Pancreas (tissue), 10 donors: ENCODE measurements around the gene SLC43A1. TPM values are rescaled to one million over a fixed set of nuclear protein-coding genes. Genes with fewer than 3 reads are reported as not detected.

ENCODE experiments used
- ATAC-seq, 4 donors: fragments of 200-7000 bp; cut with Tn5 transposase; one replicate each; pipeline versions ENCODE4 v1.8.0 to v1.9.1; 2020; ENCODE audit warnings: mild to moderate bottlenecking in 4 of 4, moderate library complexity in 4 of 4
- DNase-seq, 6 donors: peaks; one replicate each; pipeline ENCODE4 v3.0.0-alpha.2; 2020
- FAIRE-seq: peaks from 2 replicates; lab custom pipeline; 2012; peaks lifted over from hg19 to GRCh38; lab: Jason Lieb, UNC
- H3K27ac ChIP-seq, 4 donors: fragments of 200-600 bp; sonication (generic); 1 replicate in 3 of 4; 2 replicates in 1 of 4; pipeline versions ENCODE4 v1.5.0 to v1.8.0; 2020
- H3K27me3 ChIP-seq, 4 donors: fragments of 200-600 bp; one replicate each; pipeline ENCODE4 v1.8.0; 2021
- H3K36me3 ChIP-seq, 3 donors: fragments of 200-600 bp; sonication (generic) in 1 of 3; one replicate each; pipeline versions ENCODE4 v1.5.0 to v1.8.0; 2020 to 2021
- H3K4me1 ChIP-seq, 3 donors: fragments of 200-600 bp; one replicate each; pipeline ENCODE4 v1.8.0; 2021
- H3K4me3 ChIP-seq, 4 donors: fragments of 200-600 bp; sonication (generic) in 2 of 4; one replicate each; pipeline versions ENCODE4 v1.5.0 to v1.8.0; 2020 to 2021
- H3K9me3 ChIP-seq, 4 donors: fragments of 200-600 bp; one replicate each; pipeline ENCODE4 v1.8.0; 2021
- WGBS, 2 donors: extraction: QIAGEN DNeasy Blood & Tissue Kit; methylation state at CpG; one replicate each; pipeline ENCODE4 v1.1.7; 2013; 5-methylcytosine and 5-hydroxymethylcytosine counted together
- intact Hi-C, 3 donors: fragments of 100-400 bp; cut with DNase I; formaldehyde crosslinking; loops; one replicate each; pipeline versions ENCODE4 v1.11.1 to v1.14.2; 2022
- polyA plus RNA-seq, 2 donors: library from polyadenylated mRNA; stranded (reverse); fragments of 200-250 nt; gene quantifications; one replicate each; pipeline ENCODE4 v1.2.3, GENCODE V29; 2013
- total RNA-seq, 6 donors: library from RNA; stranded (reverse); fragmentation: NEBNext Ultra II Directional in 4 of 6; extraction: Animal tissue kit (Norgen Biotek cat#: 25700) in 4 of 6; gene quantifications; one replicate each; pipeline versions ENCODE4 v1.2.1 to v1.2.4, GENCODE V29; 2021 to 2023
- TF ChIP-seq, protein P1 (sequence below), 4 donors: fragments of 200-600 bp; sonication (generic) in 3 of 4; IDR thresholded peaks; one replicate each; pipeline versions ENCODE4 v1.5.0 to v1.8.0; 2021; ENCODE audit warnings: antibody characterized with exemption in 4 of 4
- donor health status: healthy with polysubstance abuse.
- donor health status: DM: no; HTN: no; CAD: no; lungs with moderate emphysema.
- donor health status: DM: no; HTN: no; CAD: no.
- donor health status: control.
- donor health status: control.
- donor health status: Bipolar disorder and iron deficiency.
- donor health status: DM: yes; HTN: yes; CAD: no.
- donor health status: DM: no; HTN: no; CAD: no.
- donor health status: DM: no; HTN: no; CAD: no.
- donor health status: DM: yes; HTN: yes; CAD: no.

SLC43A1 gene
- total and polyA plus RNA-seq, 8 donors = 78.3 to 280 (median 122) TPM

DNA sequence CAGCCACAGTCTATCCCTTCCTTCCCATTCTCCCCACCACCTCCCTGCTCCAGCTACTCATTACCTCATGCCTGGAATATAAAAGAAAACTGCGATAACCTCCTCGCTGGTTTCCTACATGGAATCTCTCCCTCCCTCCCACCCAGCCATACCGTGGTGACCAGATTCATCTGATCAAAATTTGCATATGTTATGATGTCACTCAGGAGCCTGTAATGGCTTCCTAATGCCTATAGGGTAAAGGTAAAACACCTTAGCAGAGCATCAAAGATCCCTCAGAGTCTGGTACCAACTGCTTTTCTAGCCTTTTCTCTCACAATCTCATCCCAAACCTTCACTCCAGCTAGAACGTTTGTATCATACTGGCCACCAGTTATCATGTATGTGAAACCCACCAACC lies 35.6 kb downstream of the SLC43A1 start:
- FAIRE-seq = no peak
- Histone ChIP-seq H3K27ac (no peak overlapping the region), H3K27me3 (no peaks in the 10 kb centered on the region), H3K4me1 (peaks cover 14 to 19% (median 17%) of the 10 kb centered on the region in 3 donors), H3K36me3 (peaks cover 0 to 18% (median 8%) of the 10 kb centered on the region in 3 donors), H3K9me3 (no peaks in the 10 kb centered on the region), H3K4me3 (no peak overlapping the region)
- TF ChIP-seq, protein P1, sequence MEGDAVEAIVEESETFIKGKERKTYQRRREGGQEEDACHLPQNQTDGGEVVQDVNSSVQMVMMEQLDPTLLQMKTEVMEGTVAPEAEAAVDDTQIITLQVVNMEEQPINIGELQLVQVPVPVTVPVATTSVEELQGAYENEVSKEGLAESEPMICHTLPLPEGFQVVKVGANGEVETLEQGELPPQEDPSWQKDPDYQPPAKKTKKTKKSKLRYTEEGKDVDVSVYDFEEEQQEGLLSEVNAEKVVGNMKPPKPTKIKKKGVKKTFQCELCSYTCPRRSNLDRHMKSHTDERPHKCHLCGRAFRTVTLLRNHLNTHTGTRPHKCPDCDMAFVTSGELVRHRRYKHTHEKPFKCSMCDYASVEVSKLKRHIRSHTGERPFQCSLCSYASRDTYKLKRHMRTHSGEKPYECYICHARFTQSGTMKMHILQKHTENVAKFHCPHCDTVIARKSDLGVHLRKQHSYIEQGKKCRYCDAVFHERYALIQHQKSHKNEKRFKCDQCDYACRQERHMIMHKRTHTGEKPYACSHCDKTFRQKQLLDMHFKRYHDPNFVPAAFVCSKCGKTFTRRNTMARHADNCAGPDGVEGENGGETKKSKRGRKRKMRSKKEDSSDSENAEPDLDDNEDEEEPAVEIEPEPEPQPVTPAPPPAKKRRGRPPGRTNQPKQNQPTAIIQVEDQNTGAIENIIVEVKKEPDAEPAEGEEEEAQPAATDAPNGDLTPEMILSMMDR (IDR thresholded peaks at IDR 0.05) = no peak
- intact Hi-C loops = loop anchor here in 2 of 3 donors (5.0 to 10.0 kb wide), 3 partner anchors 42 to 135 kb away; no protein-coding TSS in a partner anchor
- ATAC-seq = no peak
- WGBS, 2 donors = 20 to 21% methylated on average over 4 of the region's 4 CpGs
- no peak for DNase-seq

GRCh38 chr11:57479021-57479663 lies 36.4 kb downstream of the SLC43A1 start:
- ATAC-seq (no peak), DNase-seq (peak in 1 of 6 donors; percentile 29), FAIRE-seq (no peak)
- no peak overlapping the region for H3K4me3 ChIP-seq
- peaks cover 0 to 10% (median under 1%) of the 10 kb centered on the region in 3 donors for H3K36me3 ChIP-seq
- H3K27ac ChIP-seq = no peak overlapping the region
- no peaks in the 10 kb centered on the region for H3K9me3 ChIP-seq
- intact Hi-C loops = loop anchor here in 1 of 3 donors (10.0 kb wide), 1 partner anchor 46 kb away; no protein-coding TSS in a partner anchor
- H3K27me3 ChIP-seq = no peaks in the 10 kb centered on the region
- H3K4me1 ChIP-seq = peaks cover 14 to 19% (median 17%) of the 10 kb centered on the region in 3 donors
- TF ChIP-seq, protein P1 (IDR thresholded peaks at IDR 0.05) = no peak
- WGBS, 2 donors = 45 to 48% methylated on average over 11 of the region's 11 CpGs

GRCh38 chr11:57477507-57478189 lies 37.9 kb downstream of the SLC43A1 start:
- WGBS, 2 donors = 32 to 50% methylated on average over 11 of the region's 11 CpGs
- H3K9me3 ChIP-seq = no peaks in the 10 kb centered on the region
- peak in 5 of 6 donors; percentile 81 to 88 (median 85) for DNase-seq
- intact Hi-C loops = loop anchor here in 1 of 3 donors (10.0 kb wide), 1 partner anchor 47 kb away; no protein-coding TSS in a partner anchor
- peak overlapping the region; percentile 34 to 66 (median 55) for H3K27ac ChIP-seq
- H3K27me3 ChIP-seq = no peaks in the 10 kb centered on the region
- H3K36me3 ChIP-seq = no peaks in the 10 kb centered on the region
- peak; percentile 72 to 76 (median 73) for ATAC-seq
- no peak overlapping the region for H3K4me3 ChIP-seq
- TF ChIP-seq, protein P1 (IDR thresholded peaks at IDR 0.05) = no peak
- FAIRE-seq = no peak
- peaks cover 11 to 19% (median 17%) of the 10 kb centered on the region in 3 donors for H3K4me1 ChIP-seq

GRCh38 chr11:57476757-57477506 lies 38.6 kb downstream of the SLC43A1 start:
- Histone ChIP-seq H3K4me3 (peak overlapping the region; percentile 19 to 50 (median 31)), H3K4me1 (peaks cover 11 to 19% (median 17%) of the 10 kb centered on the region in 3 donors), H3K27me3 (no peaks in the 10 kb centered on the region), H3K9me3 (no peaks in the 10 kb centered on the region), H3K36me3 (no peaks in the 10 kb centered on the region), H3K27ac (peak overlapping the region in 3 of 4 donors; percentile 24 to 66 (median 61))
- intact Hi-C loops = loop anchor here in 1 of 3 donors (10.0 kb wide), 1 partner anchor 48 kb away; no protein-coding TSS in a partner anchor
- FAIRE-seq = no peak
- TF ChIP-seq, protein P1 (IDR thresholded peaks at IDR 0.05) = peak; percentile 18 to 39 (median 32)
- DNase-seq = peak; percentile 65 to 89 (median 72)
- peak; percentile 66 to 86 (median 76) for ATAC-seq
- WGBS, 2 donors = 12 to 16% methylated on average over 19 to 27 of the region's 27 CpGs
